Measurements from ENCODE around the gene FADD.
"Not testable (repeated sequence)": the region's sequence is repeated elsewhere in the genome, so short reads cannot be mapped to it uniquely, and the experiment has no call there.

The FADD gene

GRCh38 chr11:70183032-70183431 lies 20.1 kb upstream of the FADD start:
- no peak for DNase-seq

GRCh38 chr11:70183483-70184176 lies 19.5 kb upstream of the FADD start:
- DNase-seq = no peak

DNA sequence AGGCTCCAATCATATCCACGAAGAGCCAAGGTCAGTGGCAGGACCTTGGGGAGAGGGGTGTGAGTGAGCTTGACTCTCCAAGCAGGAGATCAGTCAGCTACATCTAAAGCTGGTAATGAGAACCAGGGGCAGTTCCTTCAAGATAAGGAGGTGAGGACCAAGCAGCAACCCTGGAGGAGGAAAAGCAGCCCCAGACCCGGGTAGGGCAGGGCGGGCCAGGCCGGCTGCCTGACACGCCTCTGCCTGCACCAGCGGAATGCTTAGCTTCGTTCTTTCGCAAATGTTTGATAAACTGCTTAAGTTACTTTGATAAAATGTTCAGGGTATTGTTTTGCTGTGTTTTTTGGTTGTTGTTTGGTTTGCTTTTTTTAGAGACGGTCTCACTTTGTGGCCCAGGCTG lies 18.7 kb upstream of the FADD start:
- no peak for DNase-seq

DNA sequence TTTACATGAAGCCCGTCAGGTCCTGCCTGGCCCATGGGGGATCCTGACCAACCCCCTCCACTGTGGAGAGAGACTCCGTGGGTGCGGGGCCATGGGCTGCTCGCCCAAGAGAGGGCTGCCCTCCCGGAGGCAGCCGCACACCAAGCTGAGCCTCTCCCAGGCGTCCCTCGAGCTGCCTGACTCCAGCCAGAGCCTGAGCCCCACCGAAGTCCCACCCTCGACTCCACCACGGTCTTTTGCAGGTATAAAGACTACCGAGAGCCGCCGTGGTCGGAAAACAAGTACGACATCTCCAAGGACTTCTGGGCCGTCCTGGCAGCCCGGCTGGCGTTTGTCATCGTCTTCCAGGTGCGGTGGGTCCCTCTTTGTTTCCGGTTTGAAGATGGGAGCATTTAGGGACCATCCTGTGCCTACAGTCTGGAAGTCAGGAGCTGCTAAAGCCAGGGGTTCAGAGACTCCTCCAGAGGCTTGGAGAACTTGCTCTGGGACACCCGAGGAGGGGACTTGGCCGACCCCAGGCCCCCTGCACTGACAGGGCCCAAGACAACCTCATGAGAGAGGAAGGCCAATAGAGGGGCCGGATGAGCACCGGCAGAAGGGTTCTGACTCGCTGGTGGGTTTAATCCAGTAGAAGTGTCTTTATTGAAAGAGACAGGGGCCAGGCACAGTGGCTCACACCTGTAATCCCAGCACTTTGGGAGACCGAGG lies 17.6 kb upstream of the FADD start:
- no peak for DNase-seq

DNA sequence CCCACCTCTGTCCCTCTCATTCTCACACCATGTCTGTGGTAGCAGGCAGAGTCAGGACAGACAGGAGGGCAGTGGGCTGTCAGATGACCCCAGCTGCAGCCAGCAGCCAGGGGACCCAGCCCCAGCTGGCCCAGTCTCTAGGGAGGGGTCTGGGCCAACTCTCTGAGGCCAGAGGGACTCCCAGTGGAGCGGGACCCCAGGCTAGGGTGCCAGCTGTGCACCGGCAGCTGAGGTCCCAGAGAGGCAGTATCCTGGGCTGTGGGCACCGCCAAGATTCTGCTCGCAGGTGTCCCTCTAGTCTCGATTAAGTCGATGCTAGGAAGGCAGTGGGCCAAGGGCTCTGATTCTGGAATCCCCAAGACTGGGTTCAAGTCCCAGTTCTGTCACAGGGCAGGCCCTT lies 16.7 kb upstream of the FADD start:
- no peak for DNase-seq

DNA sequence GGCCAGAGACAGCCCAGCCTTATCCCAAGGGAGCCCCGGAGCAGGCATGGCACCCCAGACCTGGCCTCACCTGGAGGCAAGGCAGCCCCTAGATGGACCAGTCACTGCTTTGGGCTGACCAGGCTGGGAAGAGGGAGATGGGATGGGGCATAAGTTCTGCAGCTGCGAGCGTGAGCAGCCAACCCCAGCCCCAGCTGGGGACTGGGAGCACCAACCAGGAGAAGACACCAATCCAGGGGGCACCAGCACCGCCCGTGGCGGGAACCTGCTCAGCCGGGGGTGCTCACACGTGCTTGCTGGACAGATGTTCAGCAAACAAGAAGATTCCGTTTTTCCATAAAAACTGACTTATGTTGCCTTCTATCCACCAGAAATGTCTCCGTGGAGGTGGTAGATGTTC lies 16.2 kb upstream of the FADD start:
- DNase-seq = no peak

- no peak for DNase-seq
Measured at GRCh38 chr11:70187771-70188170, 15.3 kb upstream of the FADD start.

DNA sequence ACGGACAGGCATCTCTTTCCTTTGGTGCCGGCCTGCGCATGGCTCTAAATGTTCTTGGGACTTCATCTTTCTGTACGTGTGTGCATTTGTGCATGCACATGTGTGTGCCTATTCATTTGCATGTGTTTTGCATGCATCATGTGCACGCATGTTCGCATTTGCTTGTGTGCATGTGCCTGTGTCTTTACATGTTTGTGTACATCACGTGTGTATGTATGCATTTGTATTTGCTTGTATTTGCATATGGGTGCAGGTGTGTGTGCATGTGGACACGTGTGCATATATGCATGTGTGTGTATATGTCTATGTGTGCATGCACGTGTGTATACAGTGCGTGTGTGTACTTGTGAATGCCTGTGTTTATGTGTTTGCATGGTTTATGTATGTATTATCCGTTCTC lies 13.5 kb upstream of the FADD start:
- DNase-seq = no peak

DNA sequence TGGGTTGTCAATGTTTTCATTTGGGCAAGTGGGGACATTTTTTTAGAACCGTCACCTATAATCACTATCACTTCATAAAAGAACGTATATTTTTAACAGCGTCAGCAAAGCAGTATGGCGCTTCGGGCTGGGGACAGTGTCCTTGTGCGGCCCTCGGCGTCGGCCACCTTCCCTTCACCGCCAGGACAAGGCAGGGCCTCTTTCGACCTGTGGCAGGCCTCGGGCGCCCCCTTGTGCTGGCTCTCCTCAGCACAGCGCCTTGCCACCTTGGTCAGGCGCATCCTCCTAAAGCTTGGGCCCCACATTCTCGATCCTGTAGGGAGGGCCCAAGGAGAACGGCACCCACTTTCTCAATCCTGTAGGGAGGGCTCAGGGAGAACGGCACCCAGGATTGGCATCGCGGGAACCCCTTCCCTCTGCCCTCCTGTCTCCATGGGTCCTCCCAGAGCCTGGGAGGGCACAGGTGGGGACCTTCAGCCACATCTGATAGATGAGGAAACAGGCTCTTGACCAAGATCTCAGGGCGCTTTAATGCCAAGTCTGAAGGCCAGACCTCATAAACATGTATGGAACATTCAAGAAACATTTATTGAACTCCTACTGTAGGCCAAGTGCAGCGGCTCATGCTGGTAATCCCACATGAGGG lies 11.5 kb upstream of the FADD start:
- DNase-seq = no peak

- no peak for DNase-seq
Measured at GRCh38 chr11:70192666-70193410, 10.3 kb upstream of the FADD start.

DNA sequence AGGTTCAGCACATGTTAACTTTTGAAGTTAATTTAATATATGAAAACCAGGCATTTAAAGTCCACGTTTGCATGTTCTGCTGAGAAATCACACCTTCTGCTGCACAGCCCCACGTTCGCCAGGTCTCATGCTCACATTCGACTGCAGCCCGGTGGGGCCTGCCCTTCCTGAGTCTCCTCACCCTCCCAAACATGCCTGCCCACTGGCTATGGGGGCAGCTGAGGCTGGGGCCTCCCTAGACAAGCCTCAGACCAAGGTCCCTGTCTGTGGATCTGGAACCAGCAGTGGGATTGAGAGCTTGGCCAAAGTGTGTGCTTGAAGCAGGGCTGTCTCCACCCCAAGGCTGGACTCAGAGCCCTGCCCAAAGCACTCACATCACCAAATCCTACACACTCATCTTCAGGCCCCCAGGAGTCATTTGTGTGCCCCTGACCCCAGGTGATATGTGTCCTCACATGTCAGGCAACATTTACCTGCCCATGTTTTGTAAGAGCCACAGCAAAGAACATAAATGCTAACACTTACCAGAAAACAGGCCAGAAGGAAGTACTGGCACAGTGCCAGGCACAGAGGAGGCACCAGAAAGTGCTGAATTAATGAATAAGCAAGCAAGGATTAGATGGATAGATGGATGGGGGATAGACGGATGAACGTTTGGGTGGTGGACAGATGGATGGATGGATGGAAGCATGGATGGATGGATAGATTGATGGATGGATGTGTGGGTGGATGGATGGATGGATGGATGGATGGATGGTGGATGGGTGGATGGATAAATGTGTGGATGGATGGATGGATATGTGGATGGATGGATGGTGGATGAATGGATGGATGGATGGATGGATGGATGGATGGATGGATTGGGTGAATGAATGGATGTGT lies 9.4 kb upstream of the FADD start:
- no peak for DNase-seq

- no peak for DNase-seq
Measured at GRCh38 chr11:70194792-70195791, 8.0 kb upstream of the FADD start.

DNA sequence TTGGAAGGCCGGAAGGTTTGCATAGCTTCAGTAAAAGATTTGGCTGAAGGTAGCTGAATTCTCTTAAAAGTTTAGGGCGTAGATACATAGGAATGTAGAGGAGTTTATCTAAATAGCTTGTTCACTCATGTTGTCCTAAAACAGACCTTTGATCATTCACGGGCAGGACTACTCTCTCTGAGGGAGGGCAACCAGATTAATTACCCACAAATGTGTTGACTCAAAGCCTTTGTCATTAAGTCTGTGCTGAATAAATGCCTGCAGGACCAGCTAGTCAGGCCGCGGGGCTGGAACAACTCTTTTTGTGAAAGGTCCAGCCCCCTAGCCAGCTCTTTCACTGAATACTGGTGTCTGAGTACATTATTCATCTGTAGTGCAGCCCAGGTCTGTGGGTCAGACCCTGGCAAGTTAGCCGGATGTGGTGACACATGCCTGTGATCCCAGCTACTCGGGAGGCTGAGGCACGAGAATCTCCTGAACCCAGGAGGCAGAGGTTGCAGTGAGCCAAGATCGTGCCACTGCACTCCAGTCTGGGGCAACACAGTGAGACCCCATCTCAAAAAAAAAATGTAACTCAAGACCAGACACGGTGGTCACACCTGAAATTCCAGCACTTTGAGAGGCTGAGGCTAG lies 2.8 kb upstream of the FADD start:
- no peak for DNase-seq

DNA sequence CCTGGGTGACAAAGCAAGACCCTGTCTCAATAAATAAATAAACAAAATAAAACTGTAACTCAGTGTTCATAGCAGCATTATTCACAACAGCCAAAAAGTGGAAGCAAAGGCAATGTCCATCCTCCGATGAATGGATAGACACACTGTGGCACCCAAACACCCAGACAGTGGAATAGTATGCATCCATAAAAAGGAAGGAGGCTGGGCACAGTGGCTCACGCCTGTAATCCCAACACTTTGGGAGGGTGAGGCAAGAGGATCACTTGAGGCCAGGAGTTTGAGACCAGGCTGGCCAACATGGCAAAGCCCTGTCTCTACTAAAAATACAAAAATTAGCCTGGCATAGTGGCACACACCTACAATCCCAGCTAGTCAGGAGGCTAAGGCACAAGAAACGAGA lies 2.0 kb upstream of the FADD start:
- DNase-seq = not testable (repeated sequence)

- no peak for DNase-seq
Measured at GRCh38 chr11:70201882-70202861, 924 bp upstream of the FADD start.

DNA sequence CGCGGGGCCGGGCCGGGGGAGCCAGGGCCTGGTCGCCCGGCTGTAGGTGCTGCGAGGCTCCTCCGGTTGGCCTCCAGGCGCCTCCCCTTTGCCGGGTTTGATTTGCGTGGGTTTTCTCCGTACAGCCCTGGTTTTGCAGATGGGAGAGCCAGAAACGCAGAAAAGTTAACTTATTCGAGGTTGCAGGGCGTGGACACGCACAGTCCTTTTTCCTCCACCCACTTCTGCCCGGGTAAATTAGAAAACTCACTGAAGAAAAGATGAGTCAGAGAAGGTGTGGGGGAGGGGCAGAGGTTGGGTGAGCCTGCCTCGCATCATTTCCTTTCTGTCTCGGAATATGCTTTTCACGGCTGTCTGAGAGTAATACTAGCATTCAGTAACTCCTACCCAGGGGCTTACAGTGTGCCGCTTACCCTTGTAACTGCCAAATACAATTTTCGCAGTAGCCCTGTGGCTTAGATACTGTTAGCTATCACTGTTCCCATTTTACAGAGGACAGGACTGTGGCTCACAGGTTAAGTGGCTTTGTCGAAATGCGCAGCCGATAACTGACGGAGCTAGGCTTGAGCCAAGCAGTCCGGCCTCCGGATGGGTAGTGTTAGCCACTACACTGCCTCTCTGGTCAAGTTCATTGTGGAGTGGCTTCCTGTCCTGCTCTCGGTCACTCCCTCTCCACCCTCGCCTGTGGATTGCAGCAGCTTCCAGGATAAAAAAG lies 812 bp downstream of the FADD start:
- no peak for DNase-seq

- no peak for DNase-seq
Measured at GRCh38 chr11:70204466-70204799, 1.3 kb downstream of the FADD start.

GRCh38 chr11:70205049-70205725 lies 2.1 kb downstream of the FADD start:
- no peak for DNase-seq

Measured in NCI-H1417 treated with DMSO at 0.1 percent for 48 hours (cell line).